A549 (cell line): ENCODE data around the gene RAB30. TPM values are rescaled to one million over a fixed set of nuclear protein-coding genes. Genes with fewer than 3 reads are reported as not detected.
"Not testable (repeated sequence)": the region's sequence is repeated elsewhere in the genome, so short reads cannot be mapped to it uniquely, and the experiment has no call there.

Experiments used
- ATAC-seq, 2 experiments: fragments of 200-7000 bp in 1 of 2; fragments of >200 bp in 1 of 2; cut with Nextera tagmentation in 1 of 2; cut with Tn5 transposase in 1 of 2; 3 replicates each; pipeline versions ENCODE4 v1.8.0 to v1.9.1; 2018 to 2020; ENCODE audit warnings: mild to moderate bottlenecking in 1 of 2, moderate library complexity in 1 of 2
- CTCF ChIA-PET: fragments of 300-600 bp; sonication (Branson Sonifier 250); formaldehyde crosslinking; extraction: SDS; loops from one replicate; lab custom pipeline; 2021; ENCODE audit warnings: antibody characterized with exemption, inconsistent platforms; lab: Yijun Ruan, JAX
- POLR2A ChIA-PET: fragments of 350-600 bp; formaldehyde crosslinking; extraction: SDS; loops from one replicate; lab custom pipeline; 2021; ENCODE audit warnings: antibody characterized with exemption, inconsistent platforms; lab: Yijun Ruan, JAX
- DNase-seq, 2 experiments: peaks; one replicate each; pipeline versions ENCODE4 v3.0.0 to v3.0.0-alpha.2; 2011 to 2016; ENCODE audit warnings: low read depth in 1 of 2, low spot score in 1 of 2
- FAIRE-seq: peaks from 2 replicates; lab custom pipeline; 2011; peaks lifted over from hg19 to GRCh38; lab: Jason Lieb, UNC
- H3K27ac ChIP-seq, 2 experiments: fragments of >200 bp; sonication (Bioruptor Twin); formaldehyde crosslinking; 3 replicates each; pipeline ENCODE4 v1.5.1; 2016 to 2017
- H3K4me1 ChIP-seq: fragments of >200 bp; sonication (Bioruptor Twin); formaldehyde crosslinking; 3 replicates; pipeline ENCODE4 v1.6.1; 2016
- H3K4me2 ChIP-seq: fragments of >200 bp; sonication (Bioruptor Twin); formaldehyde crosslinking; 3 replicates; pipeline ENCODE4 v1.6.1; 2016
- H3K4me3 ChIP-seq: fragments of >200 bp; sonication (Bioruptor Twin); formaldehyde crosslinking; 3 replicates; pipeline ENCODE4 v1.5.1; 2016
- H3K9me3 ChIP-seq: fragments of >200 bp; sonication (Bioruptor Twin); formaldehyde crosslinking; 3 replicates; pipeline ENCODE4 v1.6.1; 2016
- BCL3 ChIP-seq: fragments of >200 bp; sonication (Bioruptor Twin); formaldehyde crosslinking; IDR thresholded peaks from 3 replicates; pipeline ENCODE4 v1.6.1; 2016
- CBX2 ChIP-seq: fragments of 200-600 bp; sonication (generic); IDR thresholded peaks from 2 replicates; pipeline ENCODE4 v1.6.1; 2016; ENCODE audit warnings: low read depth, mild to moderate bottlenecking, borderline replicate concordance
- CBX8 ChIP-seq: fragments of 200-600 bp; sonication (generic); IDR thresholded peaks from 2 replicates; pipeline ENCODE4 v1.6.1; 2016
- CHD2 ChIP-seq: fragments of 150-350 bp; IDR thresholded peaks from 2 replicates; pipeline ENCODE4 v1.6.1; 2014; ENCODE audit warnings: low read length; ENCODE audit not compliant: partially characterized antibody
- EHF ChIP-seq: fragments of 250-450 bp; sonication (Bioruptor Pico); IDR thresholded peaks from 2 replicates; pipeline ENCODE4 v1.5.0; 2020; ENCODE audit warnings: mild to moderate bottlenecking
- EHMT2 ChIP-seq: fragments of 200-600 bp; sonication (generic); IDR thresholded peaks from 2 replicates; pipeline ENCODE4 v1.6.1; 2016; ENCODE audit warnings: antibody characterized with exemption, low read depth, mild to moderate bottlenecking, moderate library complexity
- ESRRA ChIP-seq: fragments of 150-350 bp; IDR thresholded peaks from 2 replicates; pipeline ENCODE4 v1.6.1; 2014; ENCODE audit warnings: mild to moderate bottlenecking, low read length, borderline replicate concordance
- FOSB ChIP-seq: fragments of 250-450 bp; sonication (Bioruptor Pico); IDR thresholded peaks from 2 replicates; pipeline ENCODE4 v1.5.0; 2020; ENCODE audit warnings: mild to moderate bottlenecking, moderate library complexity
- FOXS1 ChIP-seq: fragments of 250-450 bp; sonication (Bioruptor Pico); IDR thresholded peaks from 2 replicates; pipeline ENCODE4 v1.5.0; 2020; ENCODE audit warnings: mild to moderate bottlenecking, moderate library complexity
- GATA3 ChIP-seq: IDR thresholded peaks from 2 replicates; pipeline ENCODE4 v1.6.1; 2012; ENCODE audit warnings: borderline replicate concordance
- HDAC2 ChIP-seq: fragments of 200-600 bp; sonication (generic); IDR thresholded peaks from 2 replicates; pipeline ENCODE4 v1.6.1; 2016
- HES2 ChIP-seq: fragments of >200 bp; sonication (Bioruptor Twin); formaldehyde crosslinking; IDR thresholded peaks from 2 replicates; pipeline ENCODE4 v1.6.1; 2016
- HEYL ChIP-seq: fragments of 250-450 bp; sonication (Bioruptor Pico); IDR thresholded peaks from 2 replicates; pipeline ENCODE4 v1.8.0; 2021; ENCODE audit warnings: mild to moderate bottlenecking, moderate library complexity
- HOXA7 ChIP-seq: fragments of 250-450 bp; sonication (Bioruptor Pico); IDR thresholded peaks from 2 replicates; pipeline ENCODE4 v1.5.0; 2020; ENCODE audit warnings: mild to moderate bottlenecking, moderate library complexity
- JUN ChIP-seq, 2 experiments: fragments of >200 bp; sonication (Bioruptor Twin); formaldehyde crosslinking; IDR thresholded peaks; 2 replicates in 1 of 2; 3 replicates in 1 of 2; pipeline ENCODE4 v1.6.1; 2016 to 2017
- KDM1A ChIP-seq: fragments of 200-600 bp; sonication (generic); IDR thresholded peaks from 2 replicates; pipeline ENCODE4 v1.6.1; 2016; ENCODE audit warnings: low read depth, mild to moderate bottlenecking
- MYC ChIP-seq: IDR thresholded peaks from 2 replicates; pipeline ENCODE4 v1.6.1; 2012; ENCODE audit warnings: mild to moderate bottlenecking, inconsistent platforms, low read length, improper control_type of control experiment, borderline replicate concordance
- NPAS2 ChIP-seq: fragments of 250-450 bp; sonication (Bioruptor Pico); IDR thresholded peaks from 2 replicates; pipeline ENCODE4 v1.8.0; 2022; ENCODE audit warnings: mild to moderate bottlenecking, moderate library complexity, borderline replicate concordance
- NR3C1 ChIP-seq: fragments of >200 bp; sonication (Bioruptor Twin); formaldehyde crosslinking; IDR thresholded peaks from 3 replicates; pipeline ENCODE4 v1.6.1; 2017
- RAD21 ChIP-seq, 2 experiments: fragments of >200 bp in 1 of 2; sonication (Bioruptor Twin) in 1 of 2; formaldehyde crosslinking in 1 of 2; IDR thresholded peaks in 1 of 2; conservative IDR thresholded peaks in 1 of 2; 2 replicates in 1 of 2; 3 replicates in 1 of 2; pipeline ENCODE4 v1.6.1; 2012 to 2018; ENCODE audit warnings: inconsistent platforms in 1 of 2
- RNF2 ChIP-seq: fragments of 200-600 bp; sonication (generic); IDR thresholded peaks from 2 replicates; pipeline ENCODE4 v1.6.1; 2016; ENCODE audit warnings: low read depth, mild to moderate bottlenecking, antibody characterized with exemption, moderate library complexity, borderline replicate concordance
- TFCP2L1 ChIP-seq: fragments of 250-450 bp; sonication (Bioruptor Pico); IDR thresholded peaks from 2 replicates; pipeline ENCODE4 v1.5.0; 2021; ENCODE audit warnings: mild to moderate bottlenecking
- ZC3H11A ChIP-seq: fragments of 450-650 bp; IDR thresholded peaks from 2 replicates; pipeline ENCODE4 v1.6.1; 2014; ENCODE audit warnings: antibody characterized with exemption, mild to moderate bottlenecking
- WGBS: methylation state at CpG from one replicate; pipeline ENCODE4 v1.1.6; 2017; ENCODE audit errors: missing lambda C conversion rate; 5-methylcytosine and 5-hydroxymethylcytosine counted together
- polyA plus RNA-seq, 4 experiments: library from polyadenylated mRNA; depleted of rRNA in 3 of 4; stranded (reverse); fragments of >200 nt; fragmentation: RNase III in 1 of 4; extraction: RNeasy Plus Mini Kit Qiagen cat#74134 plus additional on column Dnase treatment in 1 of 4; gene quantifications; 2 replicates in 3 of 4; 3 replicates in 1 of 4; pipeline ENCODE4 v1.2.3, GENCODE V29; 2011 to 2017

The RAB30 gene
- polyA plus RNA-seq, 2 of the 4 experiments (the other 2 are of a cell fraction), result 4.2 to 6.2 TPM

GRCh38 chr11:82944198-82944597 is 127.5 kb downstream of the RAB30 start:
- FAIRE-seq, result no peak
- TF ChIP-seq CBX2 (no peak), EHMT2 (no peak)
- TF ChIP-seq, all 56 proteins: peak for 0
- no peak for ATAC-seq
- Histone ChIP-seq H3K27ac (no peak overlapping the region), H3K4me2 (no peak overlapping the region), H3K4me1 (no peaks in the 10 kb centered on the region), H3K9me3 (no peaks in the 10 kb centered on the region), H3K4me3 (no peak overlapping the region)
- POLR2A ChIA-PET, result no interaction called here
- CTCF ChIA-PET, result no interaction called here
- WGBS, result 65% methylated on average over 2 of the region's 2 CpGs
- no peak for DNase-seq

- ATAC-seq, H3K4me3 ChIP-seq, CTCF ChIA-PET, FAIRE-seq, DNase-seq, H3K27ac ChIP-seq, H3K4me2 ChIP-seq, H3K9me3 ChIP-seq, H3K4me1 ChIP-seq, POLR2A ChIA-PET: not testable (repeated sequence)
- 92% methylated on average over 1 of the region's 1 CpG for WGBS
Measured at GRCh38 chr11:82943430-82943829, 128.3 kb downstream of the RAB30 start.

- POLR2A ChIA-PET, result no interaction called here
Measured at GRCh38 chr11:82942376-82942775, 129.3 kb downstream of the RAB30 start.

GRCh38 chr11:82939456-82939855 is 132.2 kb downstream of the RAB30 start:
- Histone ChIP-seq H3K4me3 (no peak overlapping the region), H3K4me1 (no peaks in the 10 kb centered on the region), H3K4me2 (no peak overlapping the region), H3K9me3 (no peaks in the 10 kb centered on the region), H3K27ac (no peak overlapping the region)
- 93% methylated on average over 2 of the region's 2 CpGs for WGBS
- DNase-seq (no peak), ATAC-seq (no peak), FAIRE-seq (no peak)
- TF ChIP-seq JUN (IDR thresholded peaks at IDR 0.05), result no peak
- no peak for TF ChIP-seq EHF (CRISPR knock-in tag)
- TF ChIP-seq CHD2, result no peak
- TF ChIP-seq HDAC2, result no peak
- TF ChIP-seq BCL3, result no peak
- no peak for TF ChIP-seq HEYL (CRISPR knock-in tag)
- TF ChIP-seq RAD21 (conservative IDR thresholded peaks at IDR 0.05 in 1 of 2, IDR thresholded peaks at IDR 0.05 in 1 of 2), result no peak
- no peak for TF ChIP-seq ESRRA
- TF ChIP-seq FOSB (CRISPR knock-in tag), result no peak
- TF ChIP-seq FOXS1 (CRISPR knock-in tag), result no peak
- TF ChIP-seq CBX8, result no peak
- TF ChIP-seq GATA3, result no peak
- no peak for TF ChIP-seq HOXA7 (CRISPR knock-in tag)
- no peak for TF ChIP-seq KDM1A
- no peak for TF ChIP-seq ZC3H11A
- POLR2A ChIA-PET, result no interaction called here
- CTCF ChIA-PET, result interaction anchor here (0.9 kb wide), 1 partner anchor 12 kb away, joined by 3 read pairs; no protein-coding TSS in a partner anchor

More at GRCh38 chr11:82942376-82942775, 129.3 kb downstream of the RAB30 start:
- TF ChIP-seq MYC (no peak), HES2 (no peak), HOXA7 (CRISPR knock-in tag) (no peak), RNF2 (no peak), TFCP2L1 (CRISPR knock-in tag) (no peak), NPAS2 (CRISPR knock-in tag) (no peak), NR3C1 (no peak)
- TF ChIP-seq, all 56 proteins: peak for 0
- Histone ChIP-seq H3K4me3 (no peak overlapping the region), H3K4me2 (no peak overlapping the region), H3K27ac (no peak overlapping the region), H3K9me3 (no peaks in the 10 kb centered on the region), H3K4me1 (no peaks in the 10 kb centered on the region)
- 100% methylated on average over 2 of the region's 2 CpGs for WGBS
- DNase-seq (no peak), FAIRE-seq (no peak), ATAC-seq (peak; percentile 34 to 36; a peak in 3 of 6 replicates)
- CTCF ChIA-PET, result interaction anchor here (0.6 to 0.7 kb wide), 3 partner anchors 9 to 340 kb away, joined by 3 read pairs; no protein-coding TSS in a partner anchor
